IPS-15b (cell line): ENCODE data around the gene TERT.

Experiments used
- H3K27me3 ChIP-seq: one replicate; pipeline ENCODE4 v1.6.1; 2013; ENCODE audit warnings: low read length; ENCODE audit not compliant: control insufficient read depth, insufficient read depth
- H3K36me3 ChIP-seq: one replicate; pipeline ENCODE4 v1.6.1; 2013; ENCODE audit warnings: low read length; ENCODE audit not compliant: control insufficient read depth, insufficient read depth
- H3K4me1 ChIP-seq: one replicate; pipeline ENCODE4 v1.6.1; 2013; ENCODE audit warnings: mild to moderate bottlenecking, low read length; ENCODE audit not compliant: control insufficient read depth, insufficient read depth
- H3K4me3 ChIP-seq: one replicate; pipeline ENCODE4 v1.5.1; 2013; ENCODE audit warnings: low read depth, low read length
- H3K9ac ChIP-seq: one replicate; pipeline ENCODE4 v1.6.1; 2013; ENCODE audit warnings: low read depth, mild to moderate bottlenecking, low read length
- H3K9me3 ChIP-seq: one replicate; pipeline ENCODE4 v1.6.1; 2013; ENCODE audit warnings: mild to moderate bottlenecking, low read length; ENCODE audit not compliant: control insufficient read depth, insufficient read depth

Gene TERT

GRCh38 chr5:1213508-1214162 is 81.2 kb downstream of the TERT start:
- Histone ChIP-seq H3K9ac (no peak overlapping the region), H3K4me1 (no peaks in the 10 kb centered on the region), H3K4me3 (no peak overlapping the region), H3K27me3 (no peaks in the 10 kb centered on the region), H3K36me3 (no peaks in the 10 kb centered on the region), H3K9me3 (no peaks in the 10 kb centered on the region)

GRCh38 chr5:1212881-1213280 is 82.0 kb downstream of the TERT start:
- Histone ChIP-seq H3K27me3 (no peaks in the 10 kb centered on the region), H3K4me1 (no peaks in the 10 kb centered on the region), H3K9ac (no peak overlapping the region), H3K9me3 (no peaks in the 10 kb centered on the region), H3K36me3 (no peaks in the 10 kb centered on the region), H3K4me3 (no peak overlapping the region)

- Histone ChIP-seq H3K36me3 (no peaks in the 10 kb centered on the region), H3K27me3 (no peaks in the 10 kb centered on the region), H3K9me3 (no peaks in the 10 kb centered on the region), H3K4me3 (no peak overlapping the region), H3K9ac (no peak overlapping the region), H3K4me1 (no peaks in the 10 kb centered on the region)
Observed at GRCh38 chr5:1212271-1212670, 82.6 kb downstream of the TERT start.

- Histone ChIP-seq H3K36me3 (no peaks in the 10 kb centered on the region), H3K27me3 (no peaks in the 10 kb centered on the region), H3K9ac (no peak overlapping the region), H3K4me1 (no peaks in the 10 kb centered on the region), H3K4me3 (no peak overlapping the region), H3K9me3 (no peaks in the 10 kb centered on the region)
Observed at GRCh38 chr5:1211701-1212100, 83.2 kb downstream of the TERT start.

GRCh38 chr5:1210832-1211251 is 84.0 kb downstream of the TERT start:
- Histone ChIP-seq H3K4me1 (no peaks in the 10 kb centered on the region), H3K27me3 (no peaks in the 10 kb centered on the region)

GRCh38 chr5:1209896-1210776 is 84.7 kb downstream of the TERT start:
- no peaks in the 10 kb centered on the region for H3K27me3 ChIP-seq
- no peaks in the 10 kb centered on the region for H3K9me3 ChIP-seq
- no peak overlapping the region for H3K9ac ChIP-seq
- H3K4me3 ChIP-seq, result no peak overlapping the region
- no peaks in the 10 kb centered on the region for H3K36me3 ChIP-seq
- no peaks in the 10 kb centered on the region for H3K4me1 ChIP-seq

More at GRCh38 chr5:1210832-1211251, 84.0 kb downstream of the TERT start:
- H3K9ac ChIP-seq, result no peak overlapping the region
- H3K4me3 ChIP-seq, result no peak overlapping the region
- H3K36me3 ChIP-seq, result no peaks in the 10 kb centered on the region
- no peaks in the 10 kb centered on the region for H3K9me3 ChIP-seq

- Histone ChIP-seq H3K9ac (no peak overlapping the region), H3K4me1 (no peaks in the 10 kb centered on the region), H3K4me3 (no peak overlapping the region), H3K9me3 (no peaks in the 10 kb centered on the region), H3K36me3 (no peaks in the 10 kb centered on the region), H3K27me3 (no peaks in the 10 kb centered on the region)
Observed at GRCh38 chr5:1209489-1209852, 85.4 kb downstream of the TERT start.

- no peaks in the 10 kb centered on the region for H3K4me1 ChIP-seq
- no peak overlapping the region for H3K4me3 ChIP-seq
- H3K9ac ChIP-seq, result no peak overlapping the region
- no peaks in the 10 kb centered on the region for H3K27me3 ChIP-seq
- H3K36me3 ChIP-seq, result no peaks in the 10 kb centered on the region
- no peaks in the 10 kb centered on the region for H3K9me3 ChIP-seq
Observed at GRCh38 chr5:1208743-1209488, 86.0 kb downstream of the TERT start.

GRCh38 chr5:1208221-1208742 is 86.6 kb downstream of the TERT start:
- H3K9me3 ChIP-seq, result no peaks in the 10 kb centered on the region
- H3K4me3 ChIP-seq, result no peak overlapping the region
- H3K4me1 ChIP-seq, result no peaks in the 10 kb centered on the region
- H3K27me3 ChIP-seq, result no peaks in the 10 kb centered on the region
- no peaks in the 10 kb centered on the region for H3K36me3 ChIP-seq
- H3K9ac ChIP-seq, result no peak overlapping the region

GRCh38 chr5:1207555-1207954 is 87.3 kb downstream of the TERT start:
- Histone ChIP-seq H3K27me3 (no peaks in the 10 kb centered on the region), H3K4me1 (no peaks in the 10 kb centered on the region), H3K9me3 (no peaks in the 10 kb centered on the region), H3K9ac (no peak overlapping the region), H3K4me3 (no peak overlapping the region), H3K36me3 (no peaks in the 10 kb centered on the region)

GRCh38 chr5:1206521-1207412 is 88.1 kb downstream of the TERT start:
- Histone ChIP-seq H3K4me3 (no peak overlapping the region), H3K27me3 (no peaks in the 10 kb centered on the region), H3K9ac (no peak overlapping the region), H3K36me3 (no peaks in the 10 kb centered on the region), H3K9me3 (no peaks in the 10 kb centered on the region), H3K4me1 (no peaks in the 10 kb centered on the region)
